Heart right ventricle (tissue), 16 donors: Measurements from ENCODE around the gene SRRM3. TPM values are rescaled to one million over a fixed set of nuclear protein-coding genes. Genes with fewer than 3 reads are reported as not detected.
A peak's percentile ranks its signal among the peaks of the same experiment; 100 is the strongest.
"Not testable (repeated sequence)": the region's sequence is repeated elsewhere in the genome, so short reads cannot be mapped to it uniquely, and the experiment has no call there.

Experiments
- ATAC-seq, 8 donors: fragments of 200-7000 bp; cut with Tn5 transposase; one replicate each; pipeline ENCODE4 v1.9.1; 2020; ENCODE audit warnings: mild to moderate bottlenecking in 8 of 8, moderate library complexity in 8 of 8, moderate number of reproducible peaks in 1 of 8
- DNase-seq, 2 donors: peaks; one replicate each; pipeline ENCODE4 v3.0.0-alpha.2; 2020
- H3K27ac ChIP-seq, 10 donors: fragments of 200-600 bp; sonication (generic) in 2 of 10; one replicate each; pipeline versions ENCODE4 v1.5.0 to v1.8.0; 2020 to 2022; ENCODE audit warnings: mild to moderate bottlenecking in 3 of 10
- H3K27me3 ChIP-seq, 7 donors: fragments of 200-600 bp; one replicate each; pipeline ENCODE4 v1.8.0; 2021 to 2022; ENCODE audit warnings: mild to moderate bottlenecking in 2 of 7
- H3K36me3 ChIP-seq, 9 donors: fragments of 200-600 bp; sonication (generic) in 1 of 9; one replicate each; pipeline versions ENCODE4 v1.5.0 to v1.8.0; 2020 to 2022; ENCODE audit warnings: mild to moderate bottlenecking in 2 of 9
- H3K4me1 ChIP-seq, 9 donors: fragments of 200-600 bp; sonication (generic) in 1 of 9; one replicate each; pipeline versions ENCODE4 v1.5.0 to v1.8.0; 2020 to 2022; ENCODE audit warnings: mild to moderate bottlenecking in 4 of 9
- H3K4me3 ChIP-seq, 10 donors: fragments of 200-600 bp; sonication (generic) in 2 of 10; one replicate each; pipeline versions ENCODE4 v1.5.0 to v1.8.0; 2020 to 2022; ENCODE audit warnings: mild to moderate bottlenecking in 7 of 10, moderate library complexity in 2 of 10
- H3K9me3 ChIP-seq, 11 donors: fragments of 200-600 bp in 10 of 11; sonication (generic) in 2 of 11; one replicate each; pipeline versions ENCODE4 v1.5.0 to v1.8.0; 2013 to 2022; ENCODE audit warnings: mild to moderate bottlenecking in 2 of 11, control low read depth in 1 of 11, moderate library complexity in 1 of 11
- CTCF ChIP-seq, 9 donors: fragments of 200-600 bp; sonication (generic) in 2 of 9; IDR thresholded peaks; one replicate each; pipeline versions ENCODE4 v1.5.0 to v1.8.0; 2021 to 2022; ENCODE audit warnings: antibody characterized with exemption in 9 of 9, mild to moderate bottlenecking in 5 of 9, moderate library complexity in 1 of 9
- WGBS, 2 donors: extraction: QIAGEN DNeasy Blood & Tissue Kit; methylation state at CpG; one replicate each; pipeline ENCODE4 v1.1.7; 2013; ENCODE audit warnings: inconsistent platforms in 1 of 2; 5-methylcytosine and 5-hydroxymethylcytosine counted together
- intact Hi-C, 10 donors: fragments of 100-400 bp; cut with DNase I; formaldehyde crosslinking; loops; one replicate each; pipeline versions ENCODE4 v1.11.1 to v1.14.2; 2022
- polyA plus RNA-seq, 2 donors: library from polyadenylated mRNA; stranded (reverse); fragments of 200-250 nt; gene quantifications; one replicate each; pipeline ENCODE4 v1.2.3, GENCODE V29; 2013
- total RNA-seq, 10 donors: library from RNA; stranded (reverse); fragmentation: NEBNext Ultra II Directional in 3 of 10; extraction: Animal tissue kit (Norgen Biotek cat#: 25700) in 3 of 10; gene quantifications; one replicate each; pipeline versions ENCODE4 v1.2.1 to v1.2.4, GENCODE V29; 2021 to 2023
- donor health status: Arrhythmogenic right ventricular cardiomyopathy.
- donor health status: ischemic (EF 13 %, LVEDD 7.1; RV severe dilation, severe dysfunction).
- donor health status: healthy with polysubstance abuse.
- donor health status: DM: no; HTN: yes; CAD: no.
- donor health status: DM: no; HTN: no; CAD: no.
- donor health status: ischemic (EF 25% LVEDD 6.9; RV normal size, moderate dysfunction).
- donor health status: ischemic (EF 25% LVEDD 5.7; RV mildly dilated, moderate dysfunction).
- donor health status: healthy.
- donor health status: DM: yes; HTN: yes; CAD: no.
- donor health status: Ischemic cardiomyopathy.
- donor health status: ischemic (EF 35%, LVEDD 5.7; RV mildly dilated, moderate dysfunction).
- donor health status: nonischemic (EF 11% LVEDD 7.7; RV severe dilation, severe dysfunction).
- donor health status: DM: yes; HTN: yes; CAD: no.
- donor health status: PGD.
- donor health status: ischemic (EF 29% LVEDD 5.4; RV normal size, mild dysfunction).
- donor health status: nonischemic (EF 23%, LVEDD 6.1; RV moderate dilation, normal function).

Gene SRRM3
- total and polyA plus RNA-seq, 12 donors = 1.0 to 36.2 (median 5.5) TPM

- H3K9me3 ChIP-seq = no peaks in the 10 kb centered on the region
- 2 to 3% methylated on average over 67 of the region's 67 CpGs for WGBS, 2 donors
- TF ChIP-seq CTCF (IDR thresholded peaks at IDR 0.05) = peak in 6 of 9 donors; percentile 3 to 52 (median 28)
- H3K36me3 ChIP-seq = no peaks in the 10 kb centered on the region
- DNase-seq = peak; percentile 97 to 99
- peak overlapping the region; percentile 36 to 77 (median 66) for H3K4me3 ChIP-seq
- H3K27ac ChIP-seq = peak overlapping the region; percentile 80 to 93 (median 90)
- no peaks in the 10 kb centered on the region for H3K27me3 ChIP-seq
- intact Hi-C loops = no loop called here
- H3K4me1 ChIP-seq = peaks cover 0 to 9% (median 4%) of the 10 kb centered on the region in 9 donors
- ATAC-seq = peak; percentile 97 to 99 (median 98)
Measured at GRCh38 chr7:76166404-76167255, 35.1 kb upstream of the SRRM3 start.

GRCh38 chr7:76173566-76174205 is 28.0 kb upstream of the SRRM3 start:
- Histone ChIP-seq H3K27me3 (no peaks in the 10 kb centered on the region), H3K4me3 (no peak overlapping the region), H3K36me3 (no peaks in the 10 kb centered on the region), H3K9me3 (no peaks in the 10 kb centered on the region), H3K27ac (no peak overlapping the region), H3K4me1 (peaks cover 0 to 10% (median 2%) of the 10 kb centered on the region in 9 donors)
- intact Hi-C loops = loop anchor here in 4 of 10 donors (10.0 kb wide), 3 partner anchors 101 to 141 kb away; no protein-coding TSS in a partner anchor
- WGBS, 2 donors = 88 to 91% methylated on average over 12 of the region's 12 CpGs
- ATAC-seq (peak in 1 of 8 donors; percentile 14), DNase-seq (no peak)
- no peak for TF ChIP-seq CTCF (IDR thresholded peaks at IDR 0.05)

- H3K4me3 ChIP-seq, H3K36me3 ChIP-seq, H3K9me3 ChIP-seq, DNase-seq, H3K27ac ChIP-seq, H3K4me1 ChIP-seq, H3K27me3 ChIP-seq, ATAC-seq: not testable (repeated sequence)
- 94% methylated on average over 11 of the region's 11 CpGs for WGBS, 2 donors
- intact Hi-C loops = loop anchor here in 8 of 10 donors (2.0 to 10.0 kb wide), 7 partner anchors 85 to 138 kb away; no protein-coding TSS in a partner anchor
Measured at GRCh38 chr7:76176951-76177350, 24.7 kb upstream of the SRRM3 start.

GRCh38 chr7:76179686-76180085 is 22.0 kb upstream of the SRRM3 start:
- H3K4me1 ChIP-seq = peaks cover 0 to 10% (median 2%) of the 10 kb centered on the region in 9 donors
- no peaks in the 10 kb centered on the region for H3K36me3 ChIP-seq
- intact Hi-C loops = loop anchor here in 9 of 10 donors (1.0 to 10.0 kb wide), 9 partner anchors 65 to 135 kb away; no protein-coding TSS in a partner anchor
- TF ChIP-seq CTCF (IDR thresholded peaks at IDR 0.05) = no peak
- ATAC-seq (no peak), DNase-seq (no peak)
- no peaks in the 10 kb centered on the region for H3K9me3 ChIP-seq
- 91 to 95% methylated on average over 10 of the region's 10 CpGs for WGBS, 2 donors
- no peaks in the 10 kb centered on the region for H3K27me3 ChIP-seq
- H3K4me3 ChIP-seq = no peak overlapping the region
- H3K27ac ChIP-seq = no peak overlapping the region
